ENCODE data around the gene AKR7A2.

- no peak for TF ChIP-seq TAF1 (IDR thresholded peaks at IDR 0.05; ENCODE audit: borderline replicate concordance, insufficient read depth, low read length)
- TF ChIP-seq, protein P1, sequence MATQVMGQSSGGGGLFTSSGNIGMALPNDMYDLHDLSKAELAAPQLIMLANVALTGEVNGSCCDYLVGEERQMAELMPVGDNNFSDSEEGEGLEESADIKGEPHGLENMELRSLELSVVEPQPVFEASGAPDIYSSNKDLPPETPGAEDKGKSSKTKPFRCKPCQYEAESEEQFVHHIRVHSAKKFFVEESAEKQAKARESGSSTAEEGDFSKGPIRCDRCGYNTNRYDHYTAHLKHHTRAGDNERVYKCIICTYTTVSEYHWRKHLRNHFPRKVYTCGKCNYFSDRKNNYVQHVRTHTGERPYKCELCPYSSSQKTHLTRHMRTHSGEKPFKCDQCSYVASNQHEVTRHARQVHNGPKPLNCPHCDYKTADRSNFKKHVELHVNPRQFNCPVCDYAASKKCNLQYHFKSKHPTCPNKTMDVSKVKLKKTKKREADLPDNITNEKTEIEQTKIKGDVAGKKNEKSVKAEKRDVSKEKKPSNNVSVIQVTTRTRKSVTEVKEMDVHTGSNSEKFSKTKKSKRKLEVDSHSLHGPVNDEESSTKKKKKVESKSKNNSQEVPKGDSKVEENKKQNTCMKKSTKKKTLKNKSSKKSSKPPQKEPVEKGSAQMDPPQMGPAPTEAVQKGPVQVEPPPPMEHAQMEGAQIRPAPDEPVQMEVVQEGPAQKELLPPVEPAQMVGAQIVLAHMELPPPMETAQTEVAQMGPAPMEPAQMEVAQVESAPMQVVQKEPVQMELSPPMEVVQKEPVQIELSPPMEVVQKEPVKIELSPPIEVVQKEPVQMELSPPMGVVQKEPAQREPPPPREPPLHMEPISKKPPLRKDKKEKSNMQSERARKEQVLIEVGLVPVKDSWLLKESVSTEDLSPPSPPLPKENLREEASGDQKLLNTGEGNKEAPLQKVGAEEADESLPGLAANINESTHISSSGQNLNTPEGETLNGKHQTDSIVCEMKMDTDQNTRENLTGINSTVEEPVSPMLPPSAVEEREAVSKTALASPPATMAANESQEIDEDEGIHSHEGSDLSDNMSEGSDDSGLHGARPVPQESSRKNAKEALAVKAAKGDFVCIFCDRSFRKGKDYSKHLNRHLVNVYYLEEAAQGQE (IDR thresholded peaks at IDR 0.05; ENCODE audit: insufficient read depth in 1 of 2, low read depth in 2 of 2, low read length in 2 of 2) = no peak
These were observed 7.3 kb upstream of the AKR7A2 start for GRCh38 chr1:19319196-19319595.
